ENCODE results near the gene NOMO2.
"Not testable (repeated sequence)": the region's sequence is repeated elsewhere in the genome, so short reads cannot be mapped to it uniquely, and the experiment has no call there.

The NOMO2 gene

DNA sequence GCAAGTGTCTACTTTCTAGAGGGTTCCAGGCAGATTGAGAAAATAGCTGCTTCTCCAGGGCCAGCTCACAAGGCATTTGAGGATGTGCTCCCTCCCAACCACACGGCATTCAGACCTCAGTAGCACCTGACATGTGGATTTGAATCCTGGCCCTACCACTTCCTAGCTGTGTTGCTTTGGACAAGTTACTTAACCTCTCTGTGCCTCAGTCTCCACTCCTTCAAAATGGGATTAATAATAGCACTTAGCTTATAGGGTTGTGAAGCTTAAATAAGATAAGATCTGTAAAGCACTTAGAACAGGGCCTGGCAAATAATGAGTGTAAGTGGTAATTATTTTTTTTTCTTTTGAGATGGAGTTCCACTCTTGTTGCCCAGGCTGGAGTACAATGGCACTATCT is 21.0 kb upstream of the NOMO2 start:
- TF ChIP-seq SPI1 (IDR thresholded peaks at IDR 0.05; ENCODE audit: low read depth, low read length) (no peak), PAX5 (IDR thresholded peaks at IDR 0.05; ENCODE audit: insufficient read depth, low read length, severe bottlenecking) (no peak), POLR2A (IDR thresholded peaks at IDR 0.05; ENCODE audit: low read depth, low read length) (no peak), POU2F2 (IDR thresholded peaks at IDR 0.05; ENCODE audit: low read depth, low read length) (no peak), POLR2AphosphoS5 (IDR thresholded peaks at IDR 0.05; ENCODE audit: low read depth, low read length) (no peak), TAF1 (IDR thresholded peaks at IDR 0.05; ENCODE audit: low read depth, low read length) (no peak)
- no peak for DNase-seq (ENCODE audit: insufficient read length, low spot score)
- no peak for FAIRE-seq

DNA sequence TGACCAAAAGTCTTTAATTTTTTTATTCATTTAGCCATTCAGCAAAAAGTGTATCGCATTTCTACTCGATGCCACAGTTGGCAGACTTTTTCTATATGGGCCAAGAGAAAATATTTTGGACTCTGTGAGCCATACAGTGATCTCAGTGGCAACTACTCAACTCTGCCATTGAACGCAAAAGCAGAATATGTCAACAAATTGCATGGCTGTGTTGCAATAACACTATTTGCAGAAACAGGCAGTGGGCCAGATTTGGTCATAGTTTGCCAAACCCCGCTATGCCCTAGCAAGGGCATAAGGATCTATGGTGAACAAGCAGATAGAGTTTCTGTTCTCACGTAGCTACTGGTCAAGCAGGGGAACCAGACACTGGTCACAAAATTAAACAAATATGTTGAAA is 18.5 kb upstream of the NOMO2 start:
- DNase-seq (ENCODE audit: insufficient read length, low spot score); FAIRE-seq: not testable (repeated sequence)

DNA sequence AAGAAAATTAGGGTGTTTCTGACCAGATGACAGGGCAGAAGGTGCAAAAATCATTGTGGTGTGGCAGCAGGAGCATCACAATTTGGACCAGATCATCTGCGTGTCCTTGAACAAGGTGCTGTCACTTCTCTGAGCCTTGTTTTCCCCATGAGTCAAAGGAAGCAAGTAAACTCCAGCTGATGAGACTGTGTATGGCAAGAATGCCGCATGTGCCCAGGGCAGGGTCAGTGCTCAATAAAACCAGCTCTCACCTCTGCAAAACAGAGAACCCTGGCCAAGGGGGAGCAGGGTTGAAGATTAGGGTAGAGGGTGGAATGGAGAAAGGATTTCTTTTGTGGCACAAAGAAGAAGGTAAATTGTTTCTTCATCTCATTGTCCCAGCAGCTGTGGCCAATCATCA is 17.4 kb upstream of the NOMO2 start:
- not testable (repeated sequence) for FAIRE-seq; DNase-seq (ENCODE audit: insufficient read length, low spot score)

DNA sequence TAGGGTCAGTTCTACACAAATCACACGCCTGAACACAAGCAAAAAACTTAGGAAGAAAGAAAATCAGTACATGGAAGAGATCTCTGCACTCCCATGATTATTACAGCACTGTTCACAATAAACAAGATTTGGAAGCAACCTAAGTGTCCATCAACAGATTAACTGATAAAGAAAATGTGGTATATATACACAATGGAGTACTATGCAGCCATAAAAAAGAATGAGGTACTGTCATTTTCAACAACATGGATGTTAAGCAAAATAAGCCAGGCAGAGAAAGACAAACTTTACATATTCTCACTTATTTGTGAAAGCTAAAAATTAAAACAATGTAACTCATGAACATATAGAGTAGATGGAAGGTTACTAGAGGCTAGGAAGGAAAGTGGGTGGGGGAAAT is 16.0 kb upstream of the NOMO2 start:
- FAIRE-seq; DNase-seq (ENCODE audit: insufficient read length, low spot score): not testable (repeated sequence)

DNA sequence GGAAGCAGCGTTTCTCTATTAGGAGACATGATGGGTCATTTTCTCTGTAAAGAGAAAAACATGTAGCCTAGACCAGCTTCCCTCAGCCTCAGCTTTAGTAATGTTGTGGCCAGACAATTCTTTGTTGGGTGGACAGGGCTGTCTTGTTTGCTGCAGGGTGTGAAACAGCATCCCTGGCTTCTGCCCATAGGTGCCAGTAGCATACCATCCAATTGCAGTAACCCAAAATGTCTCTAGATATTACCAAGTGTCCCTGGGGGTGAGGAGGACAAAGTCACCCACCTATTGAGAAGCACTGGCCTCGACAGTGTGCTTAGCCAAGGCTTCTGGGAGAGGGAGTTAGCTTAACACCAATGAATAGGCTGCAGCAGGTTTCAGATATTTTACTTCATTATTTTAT is 14.0 kb upstream of the NOMO2 start:
- not testable (repeated sequence) for DNase-seq (ENCODE audit: insufficient read length, low spot score); FAIRE-seq

DNA sequence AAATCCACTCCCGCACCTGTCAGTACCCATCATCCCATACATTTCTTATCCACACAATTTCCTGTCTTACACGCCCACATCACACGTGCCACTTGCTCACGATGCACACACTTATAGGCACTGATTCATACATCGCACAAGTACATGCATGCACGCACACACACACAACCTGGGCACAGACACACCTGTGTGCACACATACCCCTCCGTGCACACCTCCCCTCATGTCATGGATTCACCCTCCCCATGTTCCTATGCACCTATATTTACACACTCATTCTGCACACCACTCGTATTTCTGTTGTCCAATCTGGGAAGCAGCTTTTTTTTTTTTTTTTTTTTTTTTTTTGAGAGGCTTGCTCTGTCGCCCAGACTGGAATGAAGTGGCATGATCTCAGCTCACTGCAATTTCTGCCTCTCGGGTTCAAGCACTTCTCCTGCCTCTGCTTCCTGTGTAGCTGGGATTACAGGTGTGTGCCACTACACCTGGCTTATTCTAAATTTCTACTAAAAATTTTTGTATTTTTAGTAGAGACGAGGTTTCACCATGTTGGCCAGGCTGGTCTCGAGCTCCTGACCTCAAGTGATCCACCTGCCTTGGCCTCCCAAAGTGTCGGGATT is 13.5 kb upstream of the NOMO2 start:
- FAIRE-seq = not testable (repeated sequence)

DNA sequence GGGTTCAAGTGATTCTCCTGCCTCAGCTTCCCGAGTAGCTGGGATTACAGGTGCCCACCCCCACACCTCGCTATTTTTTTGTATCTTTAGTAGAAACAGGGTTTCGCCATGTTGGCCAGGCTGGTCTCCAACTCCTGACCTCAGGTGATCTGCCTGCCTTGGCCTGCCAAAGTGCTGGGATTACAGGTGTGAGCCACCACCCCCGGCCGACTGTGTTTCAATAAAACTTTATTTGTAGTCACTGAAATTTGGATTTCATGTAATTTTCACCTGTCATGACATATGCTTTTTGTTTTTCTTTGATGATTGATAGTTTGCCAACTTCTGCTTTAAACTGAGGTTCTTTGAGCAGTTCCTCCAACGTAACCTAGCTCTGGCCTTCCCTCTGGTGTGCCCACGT is 12.0 kb upstream of the NOMO2 start:
- FAIRE-seq; DNase-seq (ENCODE audit: insufficient read length, low spot score): not testable (repeated sequence)

More for the DNA sequence above, 13.5 kb upstream of the NOMO2 start:
- DNase-seq (ENCODE audit: insufficient read length, low spot score) = not testable (repeated sequence)

DNA sequence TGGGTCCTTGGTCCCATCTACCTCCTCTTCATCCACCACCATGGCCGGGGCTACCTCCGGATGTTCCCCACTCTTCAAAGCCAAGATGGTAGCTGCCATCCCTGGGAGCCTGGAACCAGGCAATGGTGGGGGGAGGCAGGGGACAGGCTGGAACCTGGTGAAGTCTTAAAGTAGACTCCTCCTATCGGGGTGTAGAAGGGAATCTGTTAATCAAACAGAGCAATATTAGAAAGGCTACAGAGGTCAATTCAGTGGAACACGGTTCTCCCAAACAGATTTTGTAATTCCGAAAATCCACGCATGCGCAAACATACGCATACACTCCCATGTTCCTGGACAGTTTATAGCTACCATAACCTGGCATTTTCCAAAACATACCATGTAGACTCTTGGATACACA is 11.1 kb upstream of the NOMO2 start:
- FAIRE-seq; DNase-seq (ENCODE audit: insufficient read length, low spot score): not testable (repeated sequence)

DNA sequence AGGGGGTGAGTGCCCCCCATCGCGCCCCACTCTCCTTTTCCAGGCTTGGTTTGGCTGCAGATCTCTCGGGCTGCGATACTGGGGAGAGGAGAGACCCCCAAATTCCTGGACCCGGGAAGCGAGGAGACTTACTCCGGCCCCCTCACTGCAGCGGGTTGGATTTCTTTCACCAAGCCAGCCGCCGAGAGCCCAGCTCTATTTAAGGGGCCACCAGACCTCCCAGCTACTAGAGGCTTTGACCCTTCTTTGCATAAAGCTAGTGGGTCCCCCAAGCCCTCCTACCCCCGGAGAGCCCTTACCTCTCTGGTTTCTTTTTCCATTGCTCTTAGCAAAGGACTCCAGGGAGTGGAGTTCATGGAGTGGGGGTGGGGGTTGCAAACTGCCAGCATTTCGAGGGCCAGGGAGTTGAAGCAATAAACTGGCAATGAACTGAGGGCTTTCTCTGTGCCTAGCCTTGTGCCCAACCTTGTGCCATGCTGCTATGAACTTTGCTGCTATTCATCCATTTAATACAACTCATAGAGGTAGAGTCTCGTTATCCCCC is 9.5 kb upstream of the NOMO2 start:
- not testable (repeated sequence) for DNase-seq (ENCODE audit: insufficient read length, low spot score); FAIRE-seq

DNA sequence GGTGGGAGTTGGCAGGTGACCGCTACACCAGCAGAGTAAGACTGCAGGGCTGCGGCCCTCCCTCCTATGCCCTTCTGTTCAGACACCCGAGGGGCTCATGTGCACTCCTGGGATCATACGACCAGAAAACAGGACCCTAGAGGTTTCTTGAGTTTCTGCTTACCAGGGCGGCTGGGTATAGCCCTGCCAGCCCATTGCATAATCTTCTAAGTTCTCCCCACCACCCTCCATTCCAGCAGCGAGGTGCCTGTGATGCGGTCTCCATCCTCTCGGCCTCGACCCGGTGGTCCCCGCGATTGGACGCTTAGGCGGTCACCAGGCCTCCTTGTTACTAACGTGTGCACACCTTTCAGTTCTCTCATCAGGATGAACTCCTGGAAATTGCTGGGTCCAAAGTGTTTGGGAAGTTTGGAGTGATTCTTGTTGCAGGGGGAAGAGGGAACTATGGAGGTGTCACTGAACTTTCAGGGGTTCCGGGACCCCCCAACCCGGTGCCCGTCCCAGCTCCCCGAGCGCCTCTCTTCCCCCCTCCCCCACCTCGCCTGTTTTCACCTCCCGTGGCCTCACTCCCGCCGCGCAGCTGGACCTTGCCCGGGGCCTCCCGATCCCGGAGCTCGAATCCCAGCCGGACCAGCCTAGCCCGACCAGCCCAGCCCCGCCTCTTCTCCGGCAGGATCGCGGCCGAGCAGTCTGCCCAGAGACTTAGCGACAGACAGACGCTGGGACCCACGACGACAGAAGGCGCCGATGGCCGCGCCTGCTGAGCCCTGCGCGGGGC is 8.8 kb upstream of the NOMO2 start:
- not testable (repeated sequence) for DNase-seq (ENCODE audit: insufficient read length, low spot score); FAIRE-seq

DNA sequence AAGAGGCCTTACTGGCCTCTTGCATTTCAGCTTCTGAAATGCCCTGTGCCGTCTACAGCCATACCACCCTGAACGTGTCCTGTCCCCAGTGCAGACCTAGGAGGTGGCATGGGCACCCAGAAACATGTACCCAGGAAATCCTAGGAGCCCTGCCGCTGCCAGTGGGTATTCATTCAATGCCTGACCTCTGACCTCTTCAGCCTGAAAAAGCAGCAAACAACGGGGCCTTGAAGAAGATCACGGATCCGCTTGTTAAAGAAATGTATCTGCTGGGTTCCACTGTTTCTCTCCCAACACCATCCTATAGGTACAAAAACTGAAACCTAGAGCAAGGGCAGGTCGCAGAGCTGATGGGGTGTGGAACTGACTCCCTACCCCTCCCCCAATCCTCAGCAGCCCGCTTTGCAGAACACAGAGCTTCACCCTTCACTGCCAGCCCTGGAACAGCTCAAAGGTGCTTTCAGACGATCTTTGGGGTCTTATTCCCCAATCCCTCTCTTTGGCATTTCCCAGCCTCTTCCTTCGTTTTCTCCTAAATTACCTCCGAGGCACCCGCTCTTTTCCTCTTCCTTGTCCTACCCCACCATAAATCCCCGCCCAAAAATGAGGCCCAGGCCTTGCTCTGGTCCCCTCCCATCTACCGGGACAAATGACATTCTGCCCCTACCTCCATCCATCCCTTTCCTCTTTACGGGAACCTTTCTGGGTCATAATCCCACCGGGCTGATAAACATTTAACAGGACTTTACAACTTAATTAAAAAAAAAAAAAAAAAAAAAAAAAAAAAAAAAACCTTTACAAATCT is 1.3 kb downstream of the NOMO2 start:
- DNase-seq (ENCODE audit: insufficient read length, low spot score) = not testable (repeated sequence)

DNA sequence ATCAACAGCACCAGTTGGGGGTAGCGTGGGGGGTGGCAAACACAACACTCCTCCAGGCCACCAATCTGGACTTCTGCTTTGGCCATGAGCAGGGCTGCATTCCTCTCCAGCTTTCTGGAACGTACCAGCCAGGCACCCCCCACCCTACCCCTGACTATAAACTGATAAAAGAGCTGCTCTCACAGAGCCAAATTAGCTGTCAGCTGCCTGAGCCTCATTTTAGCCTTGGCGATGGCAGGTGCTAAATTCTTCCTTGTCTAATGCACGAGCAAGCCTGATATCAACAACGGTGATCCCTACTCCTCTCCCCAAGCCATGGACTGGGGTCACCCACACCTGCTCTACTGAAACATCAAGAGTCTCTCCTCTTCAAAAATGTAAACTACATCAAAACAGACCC is 8.2 kb downstream of the NOMO2 start:
- not testable (repeated sequence) for FAIRE-seq

More for the DNA sequence above, 1.3 kb downstream of the NOMO2 start:
- not testable (repeated sequence) for FAIRE-seq

DNA sequence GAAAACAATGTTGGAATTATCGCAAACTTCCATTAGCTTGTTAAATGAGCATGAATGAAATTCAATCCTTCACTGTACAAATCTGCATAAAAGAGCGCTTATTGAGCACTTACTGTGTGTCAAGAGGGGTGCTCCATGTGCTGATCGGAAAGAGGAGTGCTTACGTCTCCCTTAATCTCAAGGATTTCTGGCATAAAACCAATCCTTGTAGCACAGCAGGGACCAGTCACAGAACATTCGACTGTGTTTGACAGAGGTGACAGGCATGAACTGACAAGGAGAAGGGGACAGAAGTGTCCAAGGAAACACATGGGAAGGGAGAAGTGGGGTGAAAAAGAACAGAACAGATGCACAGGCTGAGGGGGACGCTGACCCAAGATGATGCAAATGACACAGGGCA is 14.5 kb downstream of the NOMO2 start:
- not testable (repeated sequence) for FAIRE-seq; DNase-seq (ENCODE audit: insufficient read length, low spot score)

More for the DNA sequence above, 8.2 kb downstream of the NOMO2 start:
- not testable (repeated sequence) for DNase-seq (ENCODE audit: insufficient read length, low spot score)

DNA sequence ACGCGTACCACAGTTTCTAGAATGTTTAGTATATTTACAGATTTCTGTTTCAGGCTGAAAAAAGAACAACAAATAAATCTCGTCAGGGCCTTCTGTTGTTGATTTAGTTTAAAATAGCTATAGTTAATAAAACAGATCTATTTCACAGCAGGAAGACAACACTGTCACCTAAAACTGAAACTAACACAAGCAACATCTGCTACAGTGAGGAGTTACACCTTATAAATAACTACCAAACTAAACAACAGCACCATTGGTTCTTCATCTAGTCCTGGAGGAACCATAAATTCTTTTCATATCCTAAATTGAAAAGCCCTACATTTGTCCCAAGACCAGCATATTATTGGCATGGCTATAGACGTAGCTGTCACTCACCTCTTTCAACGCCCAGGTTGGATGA is 15.0 kb downstream of the NOMO2 start:
- DNase-seq (ENCODE audit: insufficient read length, low spot score); FAIRE-seq: not testable (repeated sequence)

DNA sequence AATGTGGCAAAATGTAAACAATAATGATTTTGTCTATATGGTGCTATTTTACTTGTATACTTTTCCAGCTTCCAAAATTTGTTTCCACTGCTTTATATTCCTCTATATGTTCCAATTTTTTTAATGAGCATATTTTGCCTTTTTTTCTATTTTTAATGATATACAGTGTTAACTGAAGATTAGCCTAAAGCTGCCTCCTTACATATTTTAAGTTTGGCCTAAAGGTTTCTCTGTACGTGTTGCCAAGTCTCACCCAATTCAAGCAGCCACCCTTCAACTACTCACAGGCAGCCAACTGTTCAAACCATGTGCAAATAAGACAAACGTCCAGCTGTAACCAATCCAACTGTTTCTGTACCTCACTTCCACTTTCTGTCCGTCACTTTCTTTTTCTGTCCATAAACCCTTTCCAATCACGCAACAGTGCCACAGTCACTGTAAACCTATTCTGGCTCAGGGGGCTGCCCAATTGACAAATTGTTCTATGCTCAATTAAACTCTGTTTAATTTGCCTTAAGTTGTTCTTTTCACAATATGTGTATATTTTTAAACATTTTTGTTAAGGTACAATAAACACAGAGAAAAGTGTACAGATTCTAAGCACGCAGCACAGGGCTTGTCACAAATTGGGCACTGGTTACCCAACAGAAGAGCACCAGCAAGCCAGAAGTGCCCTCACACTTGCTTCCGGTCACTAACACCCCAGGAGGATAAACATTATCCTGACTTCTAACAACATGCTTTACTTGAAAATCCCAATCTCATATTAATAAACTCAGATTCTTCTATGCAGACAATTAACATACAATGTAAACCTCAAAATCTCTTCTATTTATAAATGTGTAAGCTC is 17.4 kb downstream of the NOMO2 start:
- FAIRE-seq; DNase-seq (ENCODE audit: insufficient read length, low spot score): not testable (repeated sequence)

DNA sequence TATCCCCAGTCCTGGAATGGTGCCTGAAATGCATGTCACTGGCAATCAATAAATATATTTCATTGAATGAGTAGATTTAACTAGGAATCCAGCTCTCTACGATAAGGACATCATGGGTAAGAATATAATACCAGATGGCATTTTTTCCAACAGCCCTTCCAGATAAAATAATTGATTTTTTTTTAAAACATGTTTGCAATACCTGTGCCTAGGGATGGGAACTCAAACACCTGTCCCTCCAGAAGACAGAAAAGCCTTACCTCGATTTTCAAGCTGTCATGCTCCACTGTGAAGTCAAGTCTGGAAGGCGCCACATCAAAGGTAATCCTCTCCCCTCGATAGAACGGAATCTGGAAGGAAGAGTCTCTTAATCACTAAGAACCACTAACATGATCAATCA is 20.0 kb downstream of the NOMO2 start:
- not testable (repeated sequence) for DNase-seq (ENCODE audit: insufficient read length, low spot score); FAIRE-seq

DNA sequence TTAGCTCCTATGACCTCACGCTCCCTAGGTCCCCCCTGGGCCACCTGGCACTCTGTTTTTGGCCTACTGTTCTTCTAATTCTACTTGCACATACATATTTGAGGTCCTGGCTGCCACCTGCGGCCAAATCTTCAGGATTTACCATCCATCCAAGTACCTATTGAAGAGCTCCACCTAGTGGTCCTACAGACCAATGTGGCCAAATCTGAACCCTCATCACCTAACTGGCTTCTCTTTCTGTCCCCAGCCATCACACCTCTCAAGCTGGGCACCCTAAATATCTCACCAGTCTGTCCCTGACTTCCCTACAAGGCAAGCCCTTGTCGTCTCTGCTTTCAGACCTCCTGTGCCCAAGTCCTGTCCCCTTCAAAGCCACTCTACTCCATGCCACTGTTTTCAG is 24.9 kb downstream of the NOMO2 start:
- not testable (repeated sequence) for DNase-seq (ENCODE audit: insufficient read length, low spot score)

More for the DNA sequence above, 24.9 kb downstream of the NOMO2 start:
- FAIRE-seq = not testable (repeated sequence)
